HUES6 (cell line): Measurements from ENCODE around the gene PTMS.
"Not testable (repeated sequence)": the region's sequence is repeated elsewhere in the genome, so short reads cannot be mapped to it uniquely, and the experiment has no call there.

Experiments
- H3K27ac ChIP-seq: 2 replicates; pipeline ENCODE4 v1.7.0; 2013; ENCODE audit warnings: low read depth, mild to moderate bottlenecking, low read length, inconsistent platforms
- H3K27me3 ChIP-seq: 2 replicates; pipeline ENCODE4 v1.6.1; 2013; ENCODE audit warnings: low read length; ENCODE audit not compliant: control insufficient read depth, insufficient read depth
- H3K36me3 ChIP-seq: 2 replicates; pipeline ENCODE4 v1.6.1; 2013; ENCODE audit warnings: low read length; ENCODE audit not compliant: control insufficient read depth, insufficient read depth
- H3K4me1 ChIP-seq: 2 replicates; pipeline ENCODE4 v1.6.1; 2013; ENCODE audit warnings: low read length; ENCODE audit not compliant: control insufficient read depth, insufficient read depth
- H3K4me3 ChIP-seq: 2 replicates; pipeline ENCODE4 v1.5.1; 2013; ENCODE audit warnings: low read depth, low read length
- H3K9ac ChIP-seq: one replicate; pipeline ENCODE4 v1.6.1; 2013; ENCODE audit warnings: mild to moderate bottlenecking, low read length
- H3K9me3 ChIP-seq: 2 replicates; pipeline ENCODE4 v1.6.1; 2013; ENCODE audit warnings: low read depth, low read length; ENCODE audit not compliant: control insufficient read depth, insufficient read depth

The PTMS gene

GRCh38 chr12:6735448-6736191 is 30.5 kb upstream of the PTMS start:
- Histone ChIP-seq H3K27me3 (no peaks in the 10 kb centered on the region), H3K4me1 (no peaks in the 10 kb centered on the region), H3K27ac (0 out of 2 replicates have a peak overlapping the region, but pooled peaks have one; percentile 24), H3K4me3 (no peak overlapping the region), H3K9me3 (no peaks in the 10 kb centered on the region), H3K9ac (no peak overlapping the region), H3K36me3 (peaks cover 16% of the 10 kb centered on the region)

- Histone ChIP-seq H3K4me1 (no peaks in the 10 kb centered on the region), H3K9me3 (no peaks in the 10 kb centered on the region), H3K9ac (no peak overlapping the region), H3K27me3 (no peaks in the 10 kb centered on the region), H3K27ac (no peak overlapping the region), H3K4me3 (no peak overlapping the region), H3K36me3 (peaks cover 6% of the 10 kb centered on the region)
Measured at GRCh38 chr12:6736754-6737153, 29.4 kb upstream of the PTMS start.

GRCh38 chr12:6742080-6742479 is 24.1 kb upstream of the PTMS start:
- H3K9me3 ChIP-seq, H3K27me3 ChIP-seq, H3K4me3 ChIP-seq, H3K4me1 ChIP-seq, H3K27ac ChIP-seq, H3K9ac ChIP-seq: not testable (repeated sequence)
- peaks cover 16% of the 10 kb centered on the region for H3K36me3 ChIP-seq

GRCh38 chr12:6742834-6743233 is 23.3 kb upstream of the PTMS start:
- no peak overlapping the region for H3K9ac ChIP-seq
- H3K4me1 ChIP-seq, result peaks cover 3% of the 10 kb centered on the region; the same call in 1 of the 2 replicates
- no peaks in the 10 kb centered on the region for H3K27me3 ChIP-seq
- H3K4me3 ChIP-seq, result no peak overlapping the region
- no peak overlapping the region for H3K27ac ChIP-seq
- no peaks in the 10 kb centered on the region for H3K9me3 ChIP-seq
- H3K36me3 ChIP-seq, result peaks cover 24% of the 10 kb centered on the region

GRCh38 chr12:6743300-6743699 is 22.9 kb upstream of the PTMS start:
- not testable (repeated sequence) for H3K4me1 ChIP-seq, H3K27me3 ChIP-seq, H3K9ac ChIP-seq, H3K9me3 ChIP-seq, H3K4me3 ChIP-seq, H3K27ac ChIP-seq
- peaks cover 28% of the 10 kb centered on the region for H3K36me3 ChIP-seq

GRCh38 chr12:6745741-6746525 is 20.2 kb upstream of the PTMS start:
- no peaks in the 10 kb centered on the region for H3K27me3 ChIP-seq
- peaks cover 55% of the 10 kb centered on the region for H3K36me3 ChIP-seq
- H3K9me3 ChIP-seq, result no peaks in the 10 kb centered on the region
- no peak overlapping the region for H3K27ac ChIP-seq
- no peak overlapping the region for H3K4me3 ChIP-seq
- peaks cover 3% of the 10 kb centered on the region; the same call in 1 of the 2 replicates for H3K4me1 ChIP-seq
- H3K9ac ChIP-seq, result no peak overlapping the region

GRCh38 chr12:6747216-6747615 is 18.9 kb upstream of the PTMS start:
- no peak overlapping the region for H3K4me3 ChIP-seq
- no peak overlapping the region for H3K9ac ChIP-seq
- peaks cover 9% of the 10 kb centered on the region for H3K4me1 ChIP-seq
- no peaks in the 10 kb centered on the region for H3K9me3 ChIP-seq
- no peaks in the 10 kb centered on the region for H3K27me3 ChIP-seq
- H3K27ac ChIP-seq, result no peak overlapping the region
- H3K36me3 ChIP-seq, result peaks cover 67% of the 10 kb centered on the region

- H3K27ac ChIP-seq, result no peak overlapping the region
- no peaks in the 10 kb centered on the region for H3K27me3 ChIP-seq
- no peak overlapping the region for H3K4me3 ChIP-seq
- H3K36me3 ChIP-seq, result peaks cover 67% of the 10 kb centered on the region
- peaks cover 11% of the 10 kb centered on the region for H3K4me1 ChIP-seq
- no peaks in the 10 kb centered on the region for H3K9me3 ChIP-seq
- H3K9ac ChIP-seq, result no peak overlapping the region
Measured at GRCh38 chr12:6748761-6749160, 17.4 kb upstream of the PTMS start.

GRCh38 chr12:6750506-6750905 is 15.7 kb upstream of the PTMS start:
- H3K9ac ChIP-seq, result no peak overlapping the region
- H3K4me3 ChIP-seq, result no peak overlapping the region
- no peaks in the 10 kb centered on the region for H3K27me3 ChIP-seq
- H3K36me3 ChIP-seq, result peaks cover 65% of the 10 kb centered on the region
- no peak overlapping the region for H3K27ac ChIP-seq
- H3K9me3 ChIP-seq, result no peaks in the 10 kb centered on the region
- peaks cover 15% of the 10 kb centered on the region for H3K4me1 ChIP-seq

- Histone ChIP-seq H3K27ac (no peak overlapping the region), H3K27me3 (no peaks in the 10 kb centered on the region), H3K9ac (peak overlapping the region; percentile 98), H3K9me3 (no peaks in the 10 kb centered on the region), H3K4me3 (peak overlapping the region; percentile 88), H3K36me3 (peaks cover 53% of the 10 kb centered on the region), H3K4me1 (peaks cover 15% of the 10 kb centered on the region)
Measured at GRCh38 chr12:6751767-6752166, 14.4 kb upstream of the PTMS start.

- peaks cover 48% of the 10 kb centered on the region for H3K36me3 ChIP-seq
- H3K4me1 ChIP-seq, result peaks cover 15% of the 10 kb centered on the region
- peak overlapping the region; percentile 94 for H3K27ac ChIP-seq
- H3K27me3 ChIP-seq, result no peaks in the 10 kb centered on the region
- no peaks in the 10 kb centered on the region for H3K9me3 ChIP-seq
- peak overlapping the region; percentile 98 for H3K9ac ChIP-seq
- peak overlapping the region; percentile 88 for H3K4me3 ChIP-seq
Measured at GRCh38 chr12:6752167-6752920, 13.8 kb upstream of the PTMS start.
